T-helper 1 cell treated with Interleukin-12 subunit alpha and Interleukin-12 subunit beta and Interleukin-4 antibody, amounts not matched to agents 30 μg/mL and 1 μg/mL, for 36 hours (primary cell): ENCODE data around the gene CLDN3.
"Not testable (repeated sequence)": the region's sequence is repeated elsewhere in the genome, so short reads cannot be mapped to it uniquely, and the experiment has no call there.

Experiments
- H3K27ac Mint-ChIP-seq: one replicate; pipeline ENCODE4 v1.8.0; 2021; ENCODE audit warnings: mild to moderate bottlenecking, mixed read lengths
- H3K27me3 Mint-ChIP-seq: one replicate; pipeline ENCODE4 v1.8.0; 2021; ENCODE audit warnings: low read depth, mixed read lengths
- H3K36me3 Mint-ChIP-seq: one replicate; pipeline ENCODE4 v1.8.0; 2021; ENCODE audit warnings: low read depth, mixed read lengths
- H3K4me1 Mint-ChIP-seq: one replicate; pipeline ENCODE4 v1.8.0; 2021; ENCODE audit warnings: low read depth, mixed read lengths
- H3K4me3 Mint-ChIP-seq: one replicate; pipeline ENCODE4 v1.8.0; 2021; ENCODE audit warnings: mild to moderate bottlenecking, moderate library complexity, mixed read lengths
- H3K9me3 Mint-ChIP-seq: one replicate; pipeline ENCODE4 v1.8.0; 2021; ENCODE audit warnings: mixed read lengths

The CLDN3 gene

DNA sequence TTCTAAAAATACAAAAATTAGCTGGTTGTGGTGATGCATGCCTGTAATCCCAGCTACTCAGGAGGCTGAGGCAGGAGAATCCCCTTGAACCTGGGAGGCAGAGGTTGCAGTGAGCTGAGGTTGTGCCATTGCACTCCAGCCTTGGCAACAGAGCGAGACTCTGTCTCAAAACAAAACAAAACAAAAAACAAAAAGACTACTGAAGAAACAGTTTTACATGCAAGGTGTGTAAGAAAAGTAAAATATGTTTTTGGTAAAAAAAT, 17.6 kb upstream of the CLDN3 start:
- not testable (repeated sequence) for H3K27ac Mint-ChIP-seq, H3K4me3 Mint-ChIP-seq, H3K9me3 Mint-ChIP-seq, H3K36me3 Mint-ChIP-seq, H3K27me3 Mint-ChIP-seq, H3K4me1 Mint-ChIP-seq

GRCh38 chr7:73786588-73786987, 16.5 kb upstream of the CLDN3 start:
- Mint-ChIP-seq H3K4me1 (no peaks in the 10 kb centered on the region), H3K36me3 (no peaks in the 10 kb centered on the region), H3K4me3 (no peak overlapping the region), H3K9me3 (no peaks in the 10 kb centered on the region), H3K27me3 (no peaks in the 10 kb centered on the region), H3K27ac (no peak overlapping the region)

GRCh38 chr7:73779517-73779916, 9.4 kb upstream of the CLDN3 start:
- no peak overlapping the region for H3K4me3 Mint-ChIP-seq
- peaks cover 5% of the 10 kb centered on the region for H3K4me1 Mint-ChIP-seq
- peaks cover 7% of the 10 kb centered on the region for H3K27me3 Mint-ChIP-seq
- no peak overlapping the region for H3K27ac Mint-ChIP-seq
- H3K9me3 Mint-ChIP-seq, result no peaks in the 10 kb centered on the region
- no peaks in the 10 kb centered on the region for H3K36me3 Mint-ChIP-seq

DNA sequence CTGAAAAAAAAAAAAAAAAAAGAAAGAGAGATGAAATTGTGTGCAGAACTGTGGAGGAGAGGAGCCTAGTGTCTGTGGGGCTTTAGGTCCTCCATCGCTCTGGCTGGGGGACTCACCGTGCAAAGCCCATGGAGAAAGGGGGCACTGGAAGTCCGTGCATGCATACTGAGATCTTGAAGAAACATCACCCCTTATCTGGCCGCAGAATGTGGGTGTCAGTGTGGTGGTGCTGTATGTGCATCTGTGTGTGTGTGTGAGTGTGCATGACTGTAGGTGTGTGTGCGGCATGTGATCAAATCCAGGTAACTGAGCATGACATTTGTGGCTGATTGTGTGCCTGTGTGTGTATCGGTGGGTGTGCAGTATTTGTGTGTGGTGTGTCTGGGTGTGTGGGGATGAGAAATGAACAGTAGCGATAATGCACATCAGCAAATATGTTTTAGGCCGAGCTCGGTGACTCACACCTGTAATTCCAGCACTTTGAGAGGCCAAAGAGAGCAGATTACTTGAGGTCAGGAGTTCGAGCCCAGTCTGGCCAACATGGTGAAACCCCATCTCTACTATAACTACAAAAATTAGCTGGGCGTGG, 8.8 kb upstream of the CLDN3 start:
- no peak overlapping the region for H3K4me3 Mint-ChIP-seq
- H3K9me3 Mint-ChIP-seq, result no peaks in the 10 kb centered on the region
- peaks cover 7% of the 10 kb centered on the region for H3K27me3 Mint-ChIP-seq

GRCh38 chr7:73774923-73775322, 4.9 kb upstream of the CLDN3 start:
- Mint-ChIP-seq H3K27me3 (peaks cover 26% of the 10 kb centered on the region), H3K9me3 (no peaks in the 10 kb centered on the region), H3K27ac (no peak overlapping the region), H3K36me3 (no peaks in the 10 kb centered on the region), H3K4me1 (peaks cover 5% of the 10 kb centered on the region), H3K4me3 (no peak overlapping the region)

More for the DNA sequence above, 8.8 kb upstream of the CLDN3 start:
- Mint-ChIP-seq H3K36me3 (no peaks in the 10 kb centered on the region), H3K27ac (no peak overlapping the region), H3K4me1 (peaks cover 5% of the 10 kb centered on the region)

GRCh38 chr7:73773700-73774517, 3.8 kb upstream of the CLDN3 start:
- Mint-ChIP-seq H3K9me3 (no peaks in the 10 kb centered on the region), H3K36me3 (no peaks in the 10 kb centered on the region), H3K27ac (no peak overlapping the region), H3K27me3 (peaks cover 26% of the 10 kb centered on the region), H3K4me1 (peaks cover 5% of the 10 kb centered on the region), H3K4me3 (no peak overlapping the region)

GRCh38 chr7:73770860-73771670, 995 bp upstream of the CLDN3 start:
- Mint-ChIP-seq H3K36me3 (no peaks in the 10 kb centered on the region), H3K9me3 (no peaks in the 10 kb centered on the region), H3K4me3 (no peak overlapping the region), H3K4me1 (peaks cover 5% of the 10 kb centered on the region), H3K27me3 (peaks cover 39% of the 10 kb centered on the region), H3K27ac (no peak overlapping the region)

DNA sequence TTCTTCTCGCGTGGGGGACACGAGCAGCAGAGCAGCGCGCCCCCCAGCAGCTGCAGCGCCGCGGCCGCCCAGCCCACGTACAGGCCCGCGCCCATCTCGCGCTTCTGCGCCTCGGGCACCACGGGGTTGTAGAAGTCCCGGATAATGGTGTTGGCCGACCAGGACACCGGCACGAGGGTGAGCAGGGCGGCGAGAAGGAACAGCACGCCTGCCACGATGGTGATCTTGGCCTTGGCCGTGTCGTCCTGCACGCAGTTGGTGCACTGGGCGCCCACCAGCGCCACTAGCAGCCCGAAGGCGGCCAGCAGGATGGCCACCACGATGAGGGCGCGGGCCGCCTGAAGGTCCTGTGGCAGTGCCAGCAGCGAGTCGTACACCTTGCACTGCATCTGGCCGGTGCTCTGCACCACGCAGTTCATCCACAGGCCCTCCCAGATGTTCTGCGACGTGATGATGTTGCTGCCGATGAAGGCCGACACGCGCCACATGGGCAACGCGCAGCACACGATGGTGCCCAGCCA, 529 bp downstream of the CLDN3 start:
- H3K4me1 Mint-ChIP-seq, result no peaks in the 10 kb centered on the region
- no peaks in the 10 kb centered on the region for H3K9me3 Mint-ChIP-seq
- H3K36me3 Mint-ChIP-seq, result no peaks in the 10 kb centered on the region
- H3K27me3 Mint-ChIP-seq, result peaks cover 34% of the 10 kb centered on the region
- H3K4me3 Mint-ChIP-seq, result no peak overlapping the region
- H3K27ac Mint-ChIP-seq, result no peak overlapping the region

DNA sequence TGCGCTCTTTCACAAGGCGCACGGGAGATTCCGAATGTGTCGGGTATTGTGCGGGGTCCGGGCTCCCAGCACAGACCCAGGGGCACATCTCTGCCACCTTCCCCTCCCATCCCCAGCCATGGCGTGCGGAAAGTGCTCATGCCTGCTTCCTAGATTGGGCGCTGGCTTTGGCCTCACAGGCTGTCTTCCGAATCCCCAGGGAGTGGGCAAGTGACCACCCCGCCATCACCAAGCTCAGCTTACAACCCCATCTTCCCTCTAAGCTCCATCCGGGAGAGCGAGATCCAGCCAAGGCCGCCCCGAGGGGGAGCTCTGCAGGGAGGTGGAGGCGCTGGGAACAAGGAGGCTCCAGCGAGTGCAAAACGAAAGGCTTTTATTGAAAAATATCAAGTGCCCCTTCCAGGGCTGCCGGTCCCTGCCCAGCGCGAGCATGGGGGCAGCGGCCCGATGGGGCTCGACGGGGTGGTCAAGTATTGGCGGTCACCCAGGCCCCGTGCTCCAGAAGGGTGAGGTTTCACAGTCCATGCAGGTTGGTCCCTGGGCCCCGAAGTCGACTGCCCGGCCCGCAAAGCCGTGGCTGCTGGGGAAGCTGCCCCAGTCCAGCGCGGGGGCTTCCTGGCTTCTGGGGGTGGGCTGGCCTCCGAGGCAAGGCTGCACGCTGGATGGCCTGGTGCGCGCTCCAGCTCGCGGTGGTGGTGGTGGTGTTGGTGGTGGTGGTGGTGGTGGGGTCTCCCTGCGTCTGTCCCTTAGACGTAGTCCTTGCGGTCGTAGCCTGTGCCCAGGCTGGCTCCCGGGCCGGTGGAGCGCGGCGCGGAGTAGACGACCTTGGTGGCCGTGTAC, 1.2 kb downstream of the CLDN3 start:
- Mint-ChIP-seq H3K27me3 (peaks cover 34% of the 10 kb centered on the region), H3K36me3 (no peaks in the 10 kb centered on the region), H3K4me3 (no peak overlapping the region), H3K27ac (no peak overlapping the region), H3K4me1 (no peaks in the 10 kb centered on the region), H3K9me3 (no peaks in the 10 kb centered on the region)

GRCh38 chr7:73766556-73767229, 3.4 kb downstream of the CLDN3 start:
- H3K36me3 Mint-ChIP-seq, result no peaks in the 10 kb centered on the region
- H3K27ac Mint-ChIP-seq, result no peak overlapping the region
- no peaks in the 10 kb centered on the region for H3K4me1 Mint-ChIP-seq
- H3K4me3 Mint-ChIP-seq, result no peak overlapping the region
- no peaks in the 10 kb centered on the region for H3K9me3 Mint-ChIP-seq
- H3K27me3 Mint-ChIP-seq, result peaks cover 27% of the 10 kb centered on the region

DNA sequence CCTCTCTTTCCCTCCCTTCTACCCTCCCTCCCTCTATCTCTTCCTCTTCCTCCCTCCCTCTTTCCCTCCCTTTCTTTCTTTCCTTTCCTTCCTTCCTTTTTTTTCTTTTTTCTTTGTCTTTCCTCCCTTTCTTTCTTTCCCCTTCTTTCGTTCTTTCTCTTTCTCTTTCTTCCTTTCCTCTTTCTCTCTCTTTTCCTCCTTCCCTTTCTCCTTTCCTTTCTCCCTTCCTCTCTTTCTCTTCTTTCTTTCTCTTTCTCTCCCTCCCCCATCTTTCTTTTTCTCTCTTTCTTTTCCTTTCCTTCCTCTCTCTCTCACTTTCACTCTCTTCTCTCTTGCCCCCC, 7.4 kb downstream of the CLDN3 start:
- Mint-ChIP-seq H3K27me3 (peaks cover 3% of the 10 kb centered on the region), H3K4me3 (no peak overlapping the region), H3K4me1 (no peaks in the 10 kb centered on the region), H3K27ac (no peak overlapping the region), H3K9me3 (no peaks in the 10 kb centered on the region), H3K36me3 (no peaks in the 10 kb centered on the region)

DNA sequence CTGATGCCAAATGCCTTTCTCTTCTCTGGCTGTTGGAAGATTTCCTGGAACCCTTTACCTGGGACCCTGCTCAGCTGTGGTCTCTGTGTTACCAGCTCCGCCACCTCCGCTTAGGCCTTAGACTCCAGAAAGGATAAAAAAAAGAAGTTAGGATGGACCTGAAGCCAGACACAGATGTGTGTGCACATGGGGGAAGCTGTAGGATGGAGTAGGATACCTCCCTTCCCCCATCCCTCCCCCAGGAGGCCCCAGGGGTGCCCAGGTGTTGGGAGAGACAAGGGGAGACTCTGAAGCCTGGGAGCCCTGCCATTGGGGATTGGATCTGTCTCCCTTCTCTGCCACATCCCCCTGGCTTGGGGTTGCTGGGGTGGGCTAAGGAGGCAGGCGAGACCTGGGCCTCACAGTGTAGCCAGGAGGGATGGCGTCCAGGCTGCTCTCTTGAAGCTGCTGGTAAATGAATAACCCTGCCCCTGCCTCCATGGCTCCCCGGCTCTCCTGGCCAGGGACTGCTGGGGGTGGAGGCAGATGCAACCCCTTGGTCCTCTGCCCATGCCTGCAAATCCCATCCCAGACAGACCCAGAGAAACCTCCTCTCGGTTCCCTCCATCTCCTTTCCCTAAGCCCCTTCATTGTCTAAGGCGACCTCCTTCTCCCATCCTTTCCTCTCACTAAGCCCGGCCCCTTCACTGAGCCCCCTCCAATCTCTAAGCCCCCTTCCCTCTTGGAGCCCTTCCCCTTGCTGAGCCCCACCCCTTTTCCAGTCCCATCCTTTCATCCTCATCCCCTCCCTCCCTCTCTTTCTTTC, 8.0 kb downstream of the CLDN3 start:
- no peaks in the 10 kb centered on the region for H3K27me3 Mint-ChIP-seq
- H3K36me3 Mint-ChIP-seq, result no peaks in the 10 kb centered on the region
- no peaks in the 10 kb centered on the region for H3K9me3 Mint-ChIP-seq
- H3K4me1 Mint-ChIP-seq, result no peaks in the 10 kb centered on the region
- no peak overlapping the region for H3K27ac Mint-ChIP-seq
- H3K4me3 Mint-ChIP-seq, result no peak overlapping the region

GRCh38 chr7:73758581-73759138, 11.4 kb downstream of the CLDN3 start:
- H3K27me3 Mint-ChIP-seq, result no peaks in the 10 kb centered on the region
- H3K27ac Mint-ChIP-seq, result no peak overlapping the region
- no peak overlapping the region for H3K4me3 Mint-ChIP-seq
- no peaks in the 10 kb centered on the region for H3K36me3 Mint-ChIP-seq
- H3K9me3 Mint-ChIP-seq, result no peaks in the 10 kb centered on the region
- no peaks in the 10 kb centered on the region for H3K4me1 Mint-ChIP-seq
